HFF-Myc (cell line): Measurements from ENCODE around the gene SFT2D3.
A peak's percentile ranks its signal among the peaks of the same experiment; 100 is the strongest.

Source experiments
- DNase-seq: peaks from one replicate; pipeline ENCODE4 v3.0.0-alpha.2; 2011; ENCODE audit warnings: low read depth; ENCODE audit errors: extremely low read depth
- H3K4me3 ChIP-seq: replicated peaks from 2 replicates; pipeline ENCODE4 v1.5.1; 2011; ENCODE audit warnings: low read depth, mild to moderate bottlenecking, control low read depth, low read length
- CTCF ChIP-seq: IDR thresholded peaks from 2 replicates; pipeline ENCODE4 v1.5.1; 2012; ENCODE audit warnings: mild to moderate bottlenecking, low read depth, low read length, control low read depth; ENCODE audit errors: missing control alignments

Gene SFT2D3

GRCh38 chr2:127695491-127696472 is 5.5 kb upstream of the SFT2D3 start:
- DNase-seq, result no peak
- H3K4me3 ChIP-seq, result peak overlapping the region; percentile 20
- peak; percentile 48 for TF ChIP-seq CTCF

GRCh38 chr2:127697482-127698180 is 3.7 kb upstream of the SFT2D3 start:
- H3K4me3 ChIP-seq, result no peak overlapping the region
- no peak for DNase-seq
- TF ChIP-seq CTCF, result no peak

DNA sequence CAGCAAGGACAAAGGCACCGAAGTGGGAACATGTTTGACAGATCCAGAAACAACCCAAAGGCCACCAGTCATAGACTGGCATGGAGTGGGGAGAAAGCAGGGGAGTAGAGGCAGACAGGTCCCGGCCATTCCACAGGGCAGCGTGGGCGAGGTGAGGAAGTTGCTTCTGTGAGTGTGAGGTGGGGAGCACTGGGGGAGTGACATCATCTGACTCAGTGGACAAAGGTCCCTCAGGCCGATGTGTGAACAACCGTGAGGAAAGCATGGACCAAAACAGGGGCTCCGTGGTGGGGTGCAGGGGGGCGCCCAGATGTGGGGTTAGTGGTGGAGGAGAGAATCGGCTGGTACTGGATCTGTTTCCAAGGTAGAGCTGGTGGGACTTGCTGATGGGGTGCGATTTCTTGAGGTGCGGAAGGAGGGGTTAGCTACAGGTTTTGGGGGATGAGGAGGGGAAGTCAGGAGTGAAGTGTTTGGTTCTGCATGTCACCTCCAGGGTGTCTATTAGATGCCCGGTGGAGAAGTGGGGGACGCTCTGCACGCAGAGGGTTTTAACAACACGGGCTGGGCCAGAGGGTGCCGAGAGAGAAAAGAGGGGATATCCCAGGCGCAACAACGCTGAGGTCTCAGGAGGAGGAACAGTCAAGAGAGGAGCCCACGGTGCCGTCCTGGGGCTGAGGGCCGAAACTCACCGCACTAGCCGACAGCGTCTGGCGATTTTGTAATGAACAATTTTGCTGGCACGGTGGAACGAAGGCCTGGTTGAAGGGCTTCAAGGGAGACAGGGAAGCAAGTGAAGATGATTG is 2.5 kb upstream of the SFT2D3 start:
- no peak for TF ChIP-seq CTCF
- H3K4me3 ChIP-seq, result no peak overlapping the region
- no peak for DNase-seq

GRCh38 chr2:127700527-127701192 is 637 bp upstream of the SFT2D3 start:
- no peak for TF ChIP-seq CTCF
- DNase-seq, result no peak

DNA sequence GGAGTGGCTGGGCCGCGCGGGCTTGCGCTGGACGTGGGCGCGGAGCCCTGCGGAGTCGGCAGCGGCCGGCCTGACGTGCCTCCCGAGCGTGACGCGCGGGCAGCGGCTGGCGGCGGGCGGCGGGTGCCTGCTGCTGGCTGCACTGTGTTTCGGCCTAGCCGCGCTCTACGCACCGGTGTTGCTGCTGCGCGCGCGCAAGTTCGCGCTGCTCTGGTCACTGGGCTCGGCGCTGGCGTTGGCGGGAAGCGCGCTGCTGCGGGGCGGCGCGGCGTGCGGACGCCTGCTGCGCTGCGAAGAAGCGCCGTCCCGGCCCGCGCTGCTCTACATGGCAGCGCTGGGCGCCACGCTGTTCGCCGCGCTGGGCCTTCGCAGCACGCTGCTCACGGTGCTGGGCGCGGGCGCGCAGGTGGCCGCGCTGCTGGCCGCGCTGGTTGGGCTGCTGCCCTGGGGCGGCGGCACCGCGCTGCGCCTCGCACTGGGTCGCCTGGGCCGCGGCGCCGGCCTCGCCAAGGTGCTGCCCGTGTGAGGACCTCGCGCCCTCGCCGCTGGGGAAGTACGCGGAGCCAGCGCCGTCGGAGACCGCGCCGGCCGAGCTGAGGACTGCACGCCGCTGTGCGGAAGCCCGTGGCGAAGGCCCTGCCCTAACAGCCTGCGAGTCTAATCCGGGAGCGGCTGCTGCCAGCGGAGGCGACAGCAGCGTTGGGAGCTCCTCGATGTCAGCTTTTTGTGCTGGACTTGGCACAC is 526 bp downstream of the SFT2D3 start:
- no peak for TF ChIP-seq CTCF
- peak; percentile 25 for DNase-seq
- H3K4me3 ChIP-seq, result peak overlapping the region; percentile 55

More at GRCh38 chr2:127700527-127701192, 637 bp upstream of the SFT2D3 start:
- H3K4me3 ChIP-seq, result peak overlapping the region; percentile 55
